Measurements from ENCODE around the gene KANSL3. TPM values are rescaled to one million over a fixed set of nuclear protein-coding genes. Genes with fewer than 3 reads are reported as not detected.
"Not testable (repeated sequence)": the region's sequence is repeated elsewhere in the genome, so short reads cannot be mapped to it uniquely, and the experiment has no call there.

KANSL3 gene
- total and polyA plus RNA-seq, 2 experiments from 2014 or later, result 15.0 to 23.9 TPM

DNA sequence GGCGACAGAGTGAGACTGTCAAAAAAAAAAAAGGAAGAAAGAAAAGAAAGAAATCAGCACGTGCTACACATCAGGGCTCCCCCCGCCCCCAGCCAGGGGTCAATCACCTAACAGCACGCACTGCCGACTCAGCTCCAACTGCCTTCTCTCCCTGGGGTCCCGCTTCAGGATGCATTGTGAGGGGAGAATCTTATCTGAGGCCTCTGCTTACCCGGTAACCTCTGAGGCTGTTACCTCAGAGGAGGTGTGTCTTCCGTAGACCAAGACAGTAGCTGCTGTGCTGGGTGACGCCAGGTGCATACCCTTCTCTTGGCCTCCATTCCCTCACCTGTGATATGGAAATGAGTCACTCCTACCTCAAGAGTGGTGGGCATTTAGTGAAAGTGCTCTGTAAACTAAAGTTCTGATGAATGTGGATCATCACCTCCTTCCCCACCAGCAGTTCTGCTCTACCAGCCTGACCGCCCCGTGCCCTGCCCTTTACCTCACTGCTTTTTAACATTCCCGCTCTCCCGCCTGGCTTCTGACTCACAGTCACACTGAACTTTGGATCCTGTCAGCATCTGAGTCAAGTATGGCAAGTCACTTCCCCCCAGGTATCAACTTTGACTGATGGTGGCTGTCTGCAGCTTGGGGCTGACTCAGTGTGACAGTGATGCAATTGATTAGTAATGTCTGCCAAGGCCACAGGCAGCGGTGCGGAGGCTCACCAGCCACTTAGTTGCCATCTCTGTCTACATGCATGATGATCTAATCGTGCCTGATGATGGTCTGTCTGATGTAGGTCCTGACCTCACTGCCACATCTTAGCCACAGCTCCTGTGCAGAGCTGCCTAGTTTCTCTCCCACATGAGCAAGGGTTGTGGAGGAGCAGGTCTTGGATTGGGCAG, 81.4 kb downstream of the KANSL3 start:
- Histone ChIP-seq H4K20me1 (ENCODE audit: insufficient read depth) (no peaks in the 10 kb centered on the region), H3F3A (ENCODE audit: insufficient read depth) (peaks cover 6% of the 10 kb centered on the region; the same call in 1 of the 2 replicates), H3K36me3 (ENCODE audit: low read depth) (no peaks in the 10 kb centered on the region), H3K9me3 (ENCODE audit: low read depth) (no peaks in the 10 kb centered on the region), H3K27me3 (replicated peaks; ENCODE audit: insufficient read depth) (no peaks in the 10 kb centered on the region), H3K4me2 (ENCODE audit: unreplicated experiment) (no peak overlapping the region), H3K9me2 (ENCODE audit: insufficient read depth) (no peaks in the 10 kb centered on the region), H3K79me2 (ENCODE audit: insufficient read depth) (no peaks in the 10 kb centered on the region), H3K4me3 (no peak overlapping the region), H2AFZ (no peak overlapping the region), H3K9ac (no peak overlapping the region), H3K4me1 (ENCODE audit: insufficient read depth) (peaks cover 9% of the 10 kb centered on the region), H3K27ac (peak overlapping the region; percentile 45)
- in situ Hi-C loops (cut with MboI), result no loop called here
- peak; percentile 91 for DNase-seq
- WGBS, 2 experiments (ENCODE audit: low coverage in 1 of 2, low lambda C conversion rate in 2 of 2, missing lambda C conversion rate in 2 of 2), result 52 to 59% methylated on average over 16 of the region's 16 CpGs
- no peak for TF ChIP-seq EZH2 (IDR thresholded peaks at IDR 0.05; ENCODE audit: insufficient read depth, poor library complexity, severe bottlenecking)
- peak; percentile 82; the same call in 1 of the 2 replicates for TF ChIP-seq EZH2phosphoT487 (IDR thresholded peaks at IDR 0.05; ENCODE audit: insufficient read depth, low read depth)

DNA sequence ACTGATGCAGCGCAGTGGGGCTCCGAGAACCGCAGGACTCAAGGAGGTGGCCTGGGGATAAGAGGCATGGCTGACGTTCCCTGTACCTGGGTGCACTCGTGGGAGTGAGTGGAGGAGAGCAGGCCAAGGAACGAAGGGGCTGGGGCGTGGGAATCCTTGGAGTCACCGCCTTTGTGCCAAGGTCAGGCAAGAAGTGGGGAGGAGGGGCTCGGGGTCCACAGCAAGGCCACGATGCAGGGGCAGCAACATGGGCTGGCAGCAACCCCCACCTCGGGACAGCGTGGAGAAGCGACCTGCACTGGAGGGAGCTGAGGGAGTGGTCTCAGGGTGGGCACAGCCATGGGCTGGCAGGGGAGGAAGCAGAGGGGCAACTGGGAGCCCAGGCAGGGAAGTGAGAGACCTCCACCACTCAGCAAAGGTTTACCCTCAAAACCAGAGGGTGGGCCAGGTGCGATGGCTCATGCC, 82.9 kb downstream of the KANSL3 start:
- no peaks in the 10 kb centered on the region for H3K9me2 ChIP-seq (ENCODE audit: insufficient read depth)
- H2AFZ ChIP-seq, result no peak overlapping the region
- no peak overlapping the region for H3K4me3 ChIP-seq
- H4K20me1 ChIP-seq (ENCODE audit: insufficient read depth), result no peaks in the 10 kb centered on the region
- DNase-seq, result no peak
- no peaks in the 10 kb centered on the region for H3K9me3 ChIP-seq (ENCODE audit: low read depth)
- peaks cover 6% of the 10 kb centered on the region; the same call in 1 of the 2 replicates for H3F3A ChIP-seq (ENCODE audit: insufficient read depth)
- in situ Hi-C loops (cut with MboI), result no loop called here
- no peaks in the 10 kb centered on the region for H3K36me3 ChIP-seq (ENCODE audit: low read depth)
- H3K4me1 ChIP-seq (ENCODE audit: insufficient read depth), result peaks cover 9% of the 10 kb centered on the region
- no peak overlapping the region for H3K4me2 ChIP-seq (ENCODE audit: unreplicated experiment)
- H3K79me2 ChIP-seq (ENCODE audit: insufficient read depth), result no peaks in the 10 kb centered on the region
- H3K27me3 ChIP-seq (replicated peaks; ENCODE audit: insufficient read depth), result no peaks in the 10 kb centered on the region
- TF ChIP-seq EZH2 (IDR thresholded peaks at IDR 0.05; ENCODE audit: insufficient read depth, poor library complexity, severe bottlenecking) (no peak), EZH2phosphoT487 (IDR thresholded peaks at IDR 0.05; ENCODE audit: insufficient read depth, low read depth) (no peak)
- no peak overlapping the region for H3K27ac ChIP-seq
- no peak overlapping the region for H3K9ac ChIP-seq
- 76 to 78% methylated on average over 14 of the region's 14 CpGs for WGBS, 2 experiments (ENCODE audit: low coverage in 1 of 2, low lambda C conversion rate in 2 of 2, missing lambda C conversion rate in 2 of 2)

DNA sequence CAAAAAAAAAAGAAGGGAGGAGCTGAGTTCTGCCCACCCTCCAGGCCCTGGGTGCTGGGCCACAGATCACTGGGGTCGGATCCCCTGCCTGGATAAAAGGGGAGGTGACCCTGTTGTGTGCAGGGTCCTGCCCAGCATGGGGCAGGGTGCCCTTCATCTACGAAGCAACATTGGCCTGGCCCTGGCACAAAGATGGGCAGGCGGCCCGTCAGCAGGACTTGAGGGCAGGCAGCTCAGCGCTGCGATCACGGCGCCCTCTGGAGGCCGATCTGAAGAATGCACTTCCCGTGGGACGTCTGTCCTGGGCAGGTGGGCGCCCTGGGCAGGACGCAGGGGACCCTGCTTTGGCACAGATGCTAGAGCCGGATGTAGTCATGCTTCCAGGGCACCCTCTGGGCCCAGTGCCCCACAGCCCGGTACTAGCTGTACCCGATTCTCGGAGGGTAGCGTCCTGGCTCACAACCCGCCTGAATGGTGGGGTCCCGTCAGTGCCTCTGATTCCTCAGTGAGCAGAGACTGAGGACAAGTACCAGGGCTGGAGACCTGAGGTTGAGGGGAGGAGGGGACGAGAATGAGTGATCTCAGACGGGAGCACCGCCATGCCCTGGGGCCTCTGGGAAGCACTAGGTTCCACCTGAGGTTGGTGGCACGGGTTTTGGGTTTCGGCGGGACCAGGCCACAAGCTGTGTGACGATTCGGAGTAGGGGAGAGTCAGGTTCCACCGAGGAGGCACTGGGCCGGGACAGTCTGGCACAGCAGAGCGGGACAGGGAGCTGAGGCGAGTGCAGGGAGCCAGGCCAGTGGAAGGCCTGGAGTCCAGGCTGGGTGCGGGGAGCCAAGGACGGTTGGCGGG, 83.6 kb downstream of the KANSL3 start:
- Histone ChIP-seq H3K4me3 (no peak overlapping the region; the same call in 1 of the 2 replicates), H3K9me2 (ENCODE audit: insufficient read depth) (no peaks in the 10 kb centered on the region), H4K20me1 (ENCODE audit: insufficient read depth) (no peaks in the 10 kb centered on the region), H2AFZ (peak overlapping the region; percentile 39; the same call in 1 of the 2 replicates), H3K27me3 (replicated peaks; ENCODE audit: insufficient read depth) (no peaks in the 10 kb centered on the region), H3F3A (ENCODE audit: insufficient read depth) (peaks cover 6% of the 10 kb centered on the region; the same call in 1 of the 2 replicates), H3K79me2 (ENCODE audit: insufficient read depth) (no peaks in the 10 kb centered on the region), H3K9ac (no peak overlapping the region), H3K9me3 (ENCODE audit: low read depth) (no peaks in the 10 kb centered on the region), H3K4me1 (ENCODE audit: insufficient read depth) (peaks cover 9% of the 10 kb centered on the region), H3K4me2 (ENCODE audit: unreplicated experiment) (peak overlapping the region; percentile 33), H3K27ac (no peak overlapping the region), H3K36me3 (ENCODE audit: low read depth) (no peaks in the 10 kb centered on the region)
- peak; percentile 76 for DNase-seq
- 20 to 22% methylated on average over 33 to 35 of the region's 35 CpGs for WGBS, 2 experiments (ENCODE audit: low coverage in 1 of 2, low lambda C conversion rate in 2 of 2, missing lambda C conversion rate in 2 of 2)
- in situ Hi-C loops (cut with MboI), result no loop called here
- no peak for TF ChIP-seq EZH2 (IDR thresholded peaks at IDR 0.05; ENCODE audit: insufficient read depth, poor library complexity, severe bottlenecking)
- TF ChIP-seq EZH2phosphoT487 (IDR thresholded peaks at IDR 0.05; ENCODE audit: insufficient read depth, low read depth), result no peak

DNA sequence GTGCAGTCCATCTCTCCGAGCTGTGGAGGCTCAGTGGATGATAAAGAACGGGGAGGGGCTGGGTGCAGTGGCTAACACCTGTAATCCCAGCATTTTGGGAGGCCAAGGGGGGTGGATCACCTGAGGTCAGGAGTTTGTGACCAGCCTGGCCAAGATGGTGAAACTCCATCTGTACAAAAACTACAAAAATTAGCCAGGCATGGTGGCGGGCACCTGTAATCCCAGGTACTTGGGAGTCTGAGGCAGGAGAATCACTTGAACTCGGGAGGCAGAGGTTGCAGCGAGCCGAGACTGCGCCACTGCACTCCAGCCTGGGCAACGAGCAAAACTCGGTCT, 84.2 kb downstream of the KANSL3 start:
- H3K4me3 ChIP-seq; H3K4me1 ChIP-seq (ENCODE audit: insufficient read depth); H3F3A ChIP-seq (ENCODE audit: insufficient read depth); H4K20me1 ChIP-seq (ENCODE audit: insufficient read depth); H3K27me3 ChIP-seq (replicated peaks; ENCODE audit: insufficient read depth); in situ Hi-C loops (cut with MboI); H3K9ac ChIP-seq; H3K9me2 ChIP-seq (ENCODE audit: insufficient read depth); H3K9me3 ChIP-seq (ENCODE audit: low read depth); H3K27ac ChIP-seq; DNase-seq; H3K36me3 ChIP-seq (ENCODE audit: low read depth); H3K79me2 ChIP-seq (ENCODE audit: insufficient read depth): not testable (repeated sequence)
- WGBS, 2 experiments (ENCODE audit: low coverage in 1 of 2, low lambda C conversion rate in 2 of 2, missing lambda C conversion rate in 2 of 2), result 41 to 42% methylated on average over 9 of the region's 9 CpGs
- Histone ChIP-seq H2AFZ (peak overlapping the region; percentile 39; the same call in 1 of the 2 replicates), H3K4me2 (ENCODE audit: unreplicated experiment) (peak overlapping the region; percentile 33)
